ENCODE results near the gene MPV17L2.

DNA sequence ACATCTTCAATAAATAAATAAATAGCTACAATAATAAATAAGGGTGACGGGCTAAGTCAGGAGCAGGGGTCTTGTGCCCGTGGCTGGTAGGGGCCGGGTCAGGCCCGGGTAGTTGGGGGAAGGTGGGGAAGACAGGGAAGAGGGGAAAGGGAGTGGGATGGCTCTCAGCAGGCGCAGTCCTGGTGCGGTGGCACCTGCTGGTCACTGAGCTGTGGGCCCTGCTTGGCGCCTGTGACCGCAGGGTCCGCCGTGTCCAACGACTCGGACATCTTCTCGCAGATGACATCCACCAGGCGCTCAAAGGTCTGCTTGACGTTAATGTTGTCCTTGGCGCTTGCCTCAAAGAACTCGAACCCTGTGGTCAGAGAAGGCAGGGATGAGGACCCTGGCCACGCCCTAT, 4.3 kb downstream of the MPV17L2 start:
- TF ChIP-seq POLR2AphosphoS5 (IDR thresholded peaks at IDR 0.05; ENCODE audit: low read depth, low read length) (no peak), REST (IDR thresholded peaks at IDR 0.05; ENCODE audit: insufficient read depth in 1 of 2, low read depth in 2 of 2, low read length in 2 of 2) (no peak)

All from PFSK-1 (cell line).